Brain pericyte (primary cell): ENCODE data around the gene MYL12B.

ENCODE experiments used
- DNase-seq: peaks from one replicate; pipeline ENCODE4 v3.0.0-alpha.2; 2012; ENCODE audit warnings: low read depth, low spot score

The MYL12B gene

DNA sequence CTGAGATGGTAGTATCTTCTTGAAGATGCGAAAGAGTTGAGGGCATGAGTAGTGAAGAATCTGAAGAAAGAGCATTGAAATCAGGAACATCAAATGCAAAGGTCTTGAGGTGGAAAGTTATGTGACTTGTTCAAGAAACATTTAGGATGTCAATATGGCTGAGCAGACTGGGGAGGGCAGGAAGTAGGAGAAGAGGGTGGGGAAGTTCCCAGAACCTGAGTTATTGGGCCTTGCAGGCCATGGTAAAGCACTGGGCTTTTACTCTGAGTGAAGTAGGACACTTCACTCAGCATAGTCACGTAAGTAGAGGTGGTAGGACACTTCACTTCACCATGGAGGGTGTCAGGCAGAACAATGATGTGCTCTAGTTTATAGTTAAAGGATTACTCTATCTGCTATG is 26.1 kb upstream of the MYL12B start:
- DNase-seq: no peak

DNA sequence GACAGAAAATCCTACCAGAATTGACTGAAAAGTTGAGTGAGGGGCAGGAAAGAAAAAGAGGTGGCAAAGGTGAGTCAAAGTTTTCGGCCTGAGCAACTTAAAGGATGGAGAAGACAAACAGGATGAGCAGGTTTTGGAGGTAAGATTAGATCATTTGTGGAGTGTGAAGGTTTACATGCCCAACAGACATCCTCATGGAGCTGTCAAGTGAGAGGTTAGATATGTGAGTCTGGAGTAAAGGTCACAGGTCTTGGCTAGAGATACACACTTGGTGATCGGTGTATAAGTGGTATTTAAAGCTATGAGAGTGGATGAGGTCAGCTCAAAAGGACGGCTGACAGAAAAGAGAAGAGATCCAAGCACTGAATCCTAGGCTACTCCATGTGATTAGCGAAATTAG is 25.5 kb upstream of the MYL12B start:
- DNase-seq: no peak

DNA sequence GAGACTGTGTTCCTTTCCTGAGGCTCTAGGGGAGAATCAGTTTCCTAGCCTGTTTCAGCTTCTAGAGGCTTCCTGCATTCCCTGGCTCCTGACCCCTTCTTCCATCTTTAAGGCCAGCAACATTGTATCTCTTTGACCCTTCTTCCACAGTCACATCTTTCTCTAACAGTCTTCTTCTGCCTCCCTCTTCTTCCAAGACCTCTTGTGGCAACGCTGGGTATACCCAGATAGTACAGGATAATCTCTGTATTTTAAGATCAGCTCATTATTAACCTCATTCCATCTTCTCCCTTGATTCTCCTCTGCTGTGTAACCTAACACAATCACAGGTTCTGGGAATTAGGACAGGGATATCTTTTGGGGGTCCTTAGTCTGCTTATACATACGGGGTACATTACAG is 23.2 kb upstream of the MYL12B start:
- no peak for DNase-seq

DNA sequence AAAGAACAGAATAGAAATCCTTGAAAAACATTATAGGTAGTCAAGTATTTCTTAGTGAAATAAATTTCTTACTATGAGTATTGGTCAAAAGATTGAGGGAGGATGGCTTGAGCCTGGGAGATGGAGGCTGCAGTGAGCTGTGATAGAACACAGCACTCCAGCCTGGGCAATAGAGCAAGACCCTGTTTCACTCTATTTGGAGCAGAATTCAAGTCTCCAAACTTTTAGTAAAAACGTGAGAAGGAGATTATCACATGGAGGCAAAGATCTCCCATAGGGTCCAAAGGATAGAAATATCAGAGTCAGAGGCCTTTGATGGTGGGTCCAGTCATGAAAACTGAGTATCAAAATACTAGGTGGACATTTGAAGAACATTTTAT is 16.8 kb upstream of the MYL12B start:
- DNase-seq: no peak

DNA sequence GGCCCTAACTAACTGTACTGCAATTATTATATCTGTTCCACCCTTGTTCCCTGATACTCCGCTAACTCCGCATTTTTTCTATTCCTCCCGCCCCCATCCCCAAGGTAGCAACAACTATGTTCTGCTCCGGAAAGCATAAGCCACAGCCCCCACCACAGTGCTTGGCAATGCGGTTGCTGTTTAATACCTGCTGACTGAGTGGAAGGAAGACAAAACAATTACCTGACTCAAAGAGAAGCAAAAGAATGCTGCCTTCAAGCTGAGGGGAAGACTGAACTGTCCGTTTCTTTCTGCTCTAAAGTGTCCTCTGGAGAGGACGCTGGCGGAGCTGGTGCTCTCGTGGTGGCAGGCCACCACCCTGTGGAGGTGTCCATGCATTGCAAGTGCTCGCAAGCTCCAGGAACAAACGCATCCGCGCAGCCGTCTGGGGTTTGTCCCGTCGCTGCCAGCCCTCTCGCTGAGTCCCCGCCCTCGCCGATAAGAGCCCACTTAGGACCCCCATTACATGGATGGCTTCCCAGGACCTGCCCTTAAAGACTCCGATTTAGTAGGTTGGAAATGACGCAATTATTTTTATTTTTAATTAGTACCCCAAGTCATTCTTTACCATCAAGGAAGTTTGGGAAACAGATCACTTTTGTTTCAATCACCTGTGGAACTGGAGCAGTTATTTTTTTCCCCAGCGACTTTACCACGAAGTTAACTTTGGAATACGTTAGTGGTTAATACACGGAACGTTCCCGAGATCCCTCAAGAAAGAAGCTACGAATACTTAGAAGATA is 15.9 kb upstream of the MYL12B start:
- peak; percentile 54 for DNase-seq

DNA sequence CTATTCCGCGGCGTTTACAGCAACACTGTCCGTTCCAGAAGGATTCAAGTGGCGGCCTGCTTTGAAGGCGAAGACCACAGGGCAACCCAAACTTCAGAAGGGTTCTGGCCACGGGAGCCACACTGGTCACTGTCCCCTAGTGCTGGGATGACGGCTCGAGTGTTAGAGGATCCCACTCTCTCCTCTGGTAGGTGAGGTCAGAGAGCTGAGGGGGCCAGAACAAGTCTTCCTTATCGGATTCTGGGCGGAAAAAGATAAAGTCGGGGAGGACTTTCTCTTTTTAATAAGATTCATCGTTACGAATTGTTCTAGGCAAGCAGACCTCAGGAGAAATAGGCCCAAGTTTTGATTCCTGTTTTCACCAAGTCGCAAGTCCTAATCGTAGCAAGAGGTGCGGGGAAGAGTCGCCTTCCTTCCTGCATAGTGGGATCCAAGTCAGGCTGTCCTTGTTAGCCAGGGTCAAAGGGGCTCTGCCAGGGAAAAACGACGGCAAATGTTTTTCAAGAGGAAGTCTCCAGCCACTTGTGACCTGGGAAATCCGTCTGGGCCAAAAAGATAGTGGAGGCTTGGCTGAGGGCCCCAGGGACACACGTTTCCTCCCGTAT is 15.2 kb upstream of the MYL12B start:
- no peak for DNase-seq

DNA sequence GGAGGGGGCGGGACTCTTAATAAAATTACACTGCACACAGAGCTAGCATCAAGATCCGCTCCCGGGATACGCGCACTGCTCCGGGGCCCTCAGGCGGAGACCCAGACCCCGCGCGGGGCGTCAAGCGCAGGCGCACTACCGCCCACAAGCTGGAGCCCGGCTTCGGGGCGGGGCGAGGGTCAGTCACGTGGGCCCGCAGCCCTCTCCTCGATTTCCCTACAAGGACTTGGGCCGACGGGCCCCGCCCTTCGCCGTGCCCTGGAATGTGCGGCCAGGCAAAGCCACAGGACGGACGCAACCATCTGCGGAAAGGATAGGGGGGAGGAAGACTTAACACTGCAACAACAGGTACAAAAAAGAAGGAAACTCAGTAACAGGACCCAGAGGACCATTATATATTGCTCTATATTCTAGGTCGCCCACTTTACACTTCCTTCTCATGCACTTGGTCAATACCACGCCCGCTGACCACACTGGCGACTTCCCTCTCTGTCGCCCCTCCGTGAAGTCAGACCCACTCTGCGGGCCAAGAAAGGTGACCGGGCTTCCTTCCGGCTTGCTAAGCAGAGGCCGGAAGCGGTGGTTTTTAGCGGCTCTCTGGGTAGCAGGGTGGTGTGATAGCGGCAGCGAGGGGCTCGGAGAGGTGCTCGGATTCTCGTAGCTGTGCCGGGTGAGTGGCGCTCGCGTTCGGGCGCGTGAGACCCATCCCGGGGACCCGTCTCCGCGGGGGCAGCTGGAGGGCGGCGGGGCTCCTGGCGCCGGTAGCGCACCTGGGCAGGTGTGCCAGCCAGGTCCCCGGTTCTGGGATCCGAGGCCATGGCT is 14.5 kb upstream of the MYL12B start, which contains the start of gene MYL12A:
TSS of gene MYL12A (plus strand) at position 562 of the 822 bp plus-strand sequence. CDS start 5,447 bp downstream, outside the sequence.
- DNase-seq: peak; percentile 98

DNA sequence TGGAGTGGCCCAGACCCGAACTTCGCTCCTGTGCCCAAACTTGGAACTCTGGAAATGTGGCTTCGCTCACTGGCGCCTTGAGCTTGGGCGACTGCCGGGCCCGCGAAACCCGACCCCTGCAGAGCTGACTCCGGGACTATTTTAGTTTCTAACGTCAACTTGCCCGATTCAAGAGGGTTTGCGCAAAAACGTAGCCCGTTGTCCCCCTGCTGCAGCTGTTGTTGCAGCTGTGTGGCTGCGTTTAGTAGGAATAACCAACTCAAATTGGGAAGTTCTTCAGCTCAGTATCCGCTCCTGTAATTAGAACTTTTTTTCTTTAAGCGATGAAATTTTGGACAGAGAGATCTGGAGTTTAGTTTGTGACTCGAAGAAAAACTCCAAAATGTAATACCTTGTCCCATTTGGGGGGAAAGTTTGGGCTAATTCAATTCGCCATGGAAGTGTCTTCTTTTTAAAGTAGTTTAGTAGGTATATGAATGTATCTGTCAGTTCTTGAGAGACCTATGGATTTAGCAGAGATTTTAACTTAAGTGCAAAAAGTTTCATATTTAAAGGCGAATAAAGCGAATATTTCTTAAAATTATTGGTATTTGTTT is 13.8 kb upstream of the MYL12B start:
- no peak for DNase-seq

DNA sequence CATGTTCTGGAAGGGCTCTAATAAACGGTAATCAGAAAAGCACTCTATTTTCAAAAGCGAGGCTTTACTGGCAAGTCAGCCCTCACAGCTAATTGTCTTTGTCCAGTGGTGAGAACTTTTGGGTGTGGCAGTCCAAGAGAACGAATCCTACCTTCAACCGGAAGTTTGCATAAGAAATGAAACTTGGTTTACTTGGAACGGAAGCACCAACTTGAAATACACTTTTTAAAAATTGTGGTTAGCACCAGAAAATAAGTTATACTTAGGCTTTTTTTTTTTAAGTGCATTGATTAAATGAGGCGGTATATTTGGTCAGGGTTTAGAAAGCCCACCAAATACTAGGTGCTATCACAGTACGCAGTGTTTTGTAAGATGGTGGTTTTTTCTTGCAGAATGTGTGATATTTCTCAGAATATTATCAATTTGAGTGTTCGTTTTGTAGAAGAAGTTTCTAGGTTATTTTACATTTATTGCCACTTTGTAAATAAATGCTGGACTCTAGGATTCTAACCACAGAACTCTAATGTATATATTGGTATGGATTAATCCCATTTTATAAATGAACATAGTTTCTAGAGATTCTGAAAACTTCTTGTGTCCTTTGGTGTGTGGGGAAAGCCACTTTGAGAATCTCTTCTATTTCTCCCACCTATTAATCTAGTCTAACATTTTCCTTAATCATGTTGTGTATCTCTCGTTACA is 13.1 kb upstream of the MYL12B start:
- DNase-seq: no peak

DNA sequence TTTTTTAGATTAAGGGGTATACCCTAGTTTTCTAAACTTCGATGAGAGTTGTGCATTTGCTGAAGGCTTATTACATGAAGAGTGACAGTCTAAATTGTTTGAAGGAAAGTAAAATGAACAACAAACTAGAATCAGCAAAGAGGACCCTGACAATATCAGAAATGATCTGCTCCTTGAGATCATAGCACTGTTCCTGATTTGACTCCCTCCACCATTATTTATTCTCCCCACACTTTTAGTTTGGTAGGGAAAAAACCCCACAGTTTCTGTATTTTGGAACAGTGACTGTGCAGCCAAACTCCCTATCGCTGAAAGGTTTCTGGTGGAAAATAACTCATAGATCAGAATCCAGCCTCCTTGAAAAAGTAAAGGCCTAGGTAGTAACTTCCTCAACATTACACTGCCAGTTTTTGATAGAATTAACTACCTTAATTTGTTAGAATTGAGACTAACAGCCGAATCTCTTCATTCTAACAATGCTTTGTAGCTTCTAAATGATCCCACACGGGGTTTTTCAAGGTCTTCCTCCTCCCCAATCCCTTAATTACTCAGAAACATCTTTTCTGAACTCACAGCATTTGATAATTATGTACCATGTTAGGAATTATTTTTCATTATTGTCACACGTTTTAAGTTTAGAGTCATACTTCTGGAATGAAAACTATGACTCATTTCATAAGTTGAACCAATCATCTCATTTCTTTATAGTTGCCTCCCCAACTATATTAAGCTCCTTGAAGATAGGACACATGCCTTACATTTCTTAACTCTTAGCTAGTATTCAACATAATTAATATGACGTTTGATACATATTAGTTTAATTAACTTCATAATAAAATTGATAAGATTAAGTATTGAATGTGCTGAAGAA is 11.5 kb upstream of the MYL12B start:
- no peak for DNase-seq

DNA sequence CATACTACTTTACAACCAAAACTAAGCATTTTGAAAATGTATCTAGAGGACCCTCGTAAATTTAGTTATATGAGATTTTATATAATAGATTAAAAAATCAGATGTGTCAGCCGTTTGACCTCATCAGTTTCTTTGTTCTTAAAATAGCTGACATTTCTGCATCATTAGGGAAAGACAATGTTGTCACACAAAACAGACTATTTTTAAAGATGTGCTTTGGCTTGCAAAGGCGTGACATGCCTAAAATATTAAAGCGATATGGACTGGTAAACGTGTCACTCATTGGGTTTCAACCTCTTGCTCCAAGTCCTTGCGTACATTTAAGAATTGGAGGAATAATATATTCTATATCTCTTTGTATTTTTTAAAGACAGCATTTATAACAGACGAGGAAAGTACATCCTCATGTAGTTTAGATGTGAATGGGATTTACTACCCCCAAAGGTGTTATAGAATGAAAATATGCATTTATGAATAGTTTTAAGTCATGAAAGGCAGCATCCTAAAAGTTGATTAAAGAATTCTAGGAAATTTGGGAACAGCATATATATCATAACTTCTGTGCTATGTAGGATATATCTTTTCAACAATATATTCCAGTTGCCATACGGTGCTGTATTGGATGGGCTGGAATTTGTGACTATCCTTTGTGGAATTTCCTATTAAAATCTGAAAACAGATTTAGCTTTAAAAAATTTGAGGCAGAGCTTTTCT is 10.5 kb upstream of the MYL12B start:
- DNase-seq: no peak

DNA sequence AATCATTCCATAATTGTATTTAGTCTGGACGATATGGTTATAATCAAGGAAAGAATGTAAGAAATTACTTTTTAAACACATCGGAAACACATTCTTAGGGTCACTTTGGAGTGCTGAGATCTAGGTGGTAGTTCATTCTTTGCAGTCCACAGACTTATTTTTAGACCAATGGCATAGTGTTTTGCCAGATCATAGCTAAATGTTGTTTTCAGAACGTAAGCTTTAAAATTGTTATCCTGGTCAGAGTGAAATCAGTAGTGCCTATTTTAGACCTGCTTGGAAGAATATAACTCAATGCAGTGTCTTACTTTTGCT is 10.0 kb upstream of the MYL12B start:
- DNase-seq: no peak

DNA sequence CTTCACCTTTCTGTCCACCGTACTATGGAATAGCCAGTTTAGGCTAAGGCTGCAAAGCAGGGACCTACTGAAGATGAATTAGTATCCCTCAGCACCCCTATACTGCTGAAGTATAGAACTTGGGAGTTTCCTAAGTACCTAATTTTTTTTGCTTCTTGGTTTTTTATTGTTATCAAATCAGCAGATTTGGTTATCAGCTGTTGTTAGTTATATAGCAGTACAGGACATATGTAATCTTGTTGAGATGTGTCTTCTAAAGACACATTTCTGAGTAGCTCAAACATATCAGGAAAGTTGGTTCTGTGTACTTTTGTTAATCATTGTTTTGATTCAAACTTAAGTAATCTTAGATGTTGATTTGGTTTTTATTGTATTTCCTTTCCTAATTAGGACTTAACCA is 9.1 kb upstream of the MYL12B start:
- no peak for DNase-seq

DNA sequence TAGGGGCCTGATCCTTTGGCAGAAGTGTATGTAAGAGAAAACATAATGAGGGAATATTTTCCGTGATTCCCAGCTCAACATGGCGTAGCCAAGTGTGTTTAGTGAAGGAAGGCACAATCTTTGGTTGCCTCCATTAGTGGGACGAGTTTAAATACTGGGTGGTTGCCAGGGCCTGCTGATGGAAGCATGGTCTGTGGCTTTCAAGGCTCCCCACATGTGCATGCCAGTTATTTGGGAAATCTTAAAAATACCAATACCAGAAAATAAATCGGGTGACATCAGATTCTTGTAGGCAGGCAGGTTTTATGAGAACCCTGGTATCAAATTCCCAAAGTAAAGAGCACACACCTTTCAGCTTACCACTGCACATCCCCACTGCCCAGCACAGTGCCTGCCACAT is 7.2 kb upstream of the MYL12B start:
- no peak for DNase-seq

DNA sequence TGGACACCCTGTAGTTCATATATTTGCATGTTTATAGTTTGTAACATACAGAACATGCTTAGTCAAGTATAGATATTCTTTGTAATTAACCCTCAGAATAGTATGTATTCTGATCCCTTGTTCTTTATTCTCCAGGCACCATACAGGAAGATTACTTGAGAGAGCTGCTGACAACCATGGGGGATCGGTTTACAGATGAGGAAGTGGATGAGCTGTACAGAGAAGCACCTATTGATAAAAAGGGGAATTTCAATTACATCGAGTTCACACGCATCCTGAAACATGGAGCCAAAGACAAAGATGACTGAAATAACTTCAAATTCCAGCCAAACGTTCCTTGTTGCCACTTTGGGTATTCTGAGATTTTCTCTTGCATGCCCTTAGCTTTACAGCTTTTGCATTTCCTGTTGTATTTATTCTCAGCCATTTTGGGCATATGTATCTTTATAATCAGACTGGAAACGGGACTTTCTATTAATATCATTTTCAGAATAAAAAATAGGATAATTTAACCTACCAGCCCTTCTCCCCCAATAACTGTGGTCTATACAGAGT is 6.2 kb upstream of the MYL12B start:
- no peak for DNase-seq

DNA sequence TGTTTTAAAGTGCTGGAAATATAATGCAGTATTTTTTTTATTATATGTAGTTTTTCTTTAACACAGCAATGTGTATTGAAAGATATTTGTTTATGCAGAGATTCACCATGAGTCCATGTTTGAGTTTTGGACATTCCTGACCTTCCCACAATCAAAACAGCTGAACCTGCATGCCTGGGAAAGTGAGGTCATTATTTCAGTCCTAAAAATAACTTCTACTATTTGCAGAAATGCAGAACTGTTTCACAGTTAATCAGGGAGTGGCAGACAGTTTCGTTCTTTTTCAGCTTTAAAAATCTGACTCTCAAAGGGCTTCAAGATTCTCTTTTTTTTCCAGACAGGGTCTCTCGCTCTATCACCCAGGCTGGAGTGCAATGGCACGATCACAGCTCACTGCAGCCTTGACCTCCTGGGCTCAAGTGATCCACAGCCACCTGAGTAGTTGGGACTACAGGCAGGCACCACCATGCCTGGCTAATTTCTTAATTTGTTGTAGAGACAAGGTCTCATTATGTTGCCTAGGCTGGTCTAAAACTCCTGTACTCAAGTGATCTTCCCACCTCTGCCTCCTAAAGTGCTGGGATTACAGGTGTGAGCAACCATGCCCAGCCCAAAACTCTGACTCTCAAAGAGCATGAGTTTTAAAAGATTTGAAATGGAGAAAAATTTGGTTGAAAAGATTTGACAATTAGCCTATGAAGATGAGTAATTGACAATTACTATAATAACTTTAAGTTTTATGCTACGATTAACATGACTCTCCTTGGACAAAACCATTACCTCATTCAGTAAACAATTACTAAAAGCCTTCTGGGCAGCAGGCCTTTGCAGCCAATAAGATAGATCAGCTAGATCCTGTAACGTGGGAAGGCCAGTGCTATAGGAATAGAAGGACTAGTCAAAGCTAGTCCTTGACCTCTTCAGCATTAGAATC is 5.0 kb upstream of the MYL12B start:
- no peak for DNase-seq

DNA sequence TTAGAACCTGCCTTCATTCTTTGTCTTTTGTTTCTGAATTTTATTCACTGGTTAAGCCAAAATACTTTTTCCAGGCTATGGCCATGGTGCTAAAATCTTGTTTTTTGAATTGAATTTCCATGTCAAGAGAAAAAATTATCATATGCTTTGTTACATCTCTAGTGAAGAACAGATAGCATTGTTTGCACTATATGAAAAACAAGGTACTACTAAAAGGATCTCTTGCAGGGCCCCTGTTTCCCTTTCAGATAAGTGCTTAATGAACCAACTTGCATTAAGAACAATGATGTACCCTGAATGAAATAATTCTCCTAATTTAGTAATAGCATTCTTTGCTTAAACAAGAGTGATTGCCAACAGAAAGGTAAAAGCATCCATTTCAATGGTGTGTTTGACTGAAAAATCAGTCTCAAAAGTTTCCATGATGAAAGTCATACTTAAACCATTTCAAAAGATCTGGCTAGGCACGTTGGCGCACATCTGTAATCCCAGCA is 4.3 kb upstream of the MYL12B start:
- DNase-seq: no peak

DNA sequence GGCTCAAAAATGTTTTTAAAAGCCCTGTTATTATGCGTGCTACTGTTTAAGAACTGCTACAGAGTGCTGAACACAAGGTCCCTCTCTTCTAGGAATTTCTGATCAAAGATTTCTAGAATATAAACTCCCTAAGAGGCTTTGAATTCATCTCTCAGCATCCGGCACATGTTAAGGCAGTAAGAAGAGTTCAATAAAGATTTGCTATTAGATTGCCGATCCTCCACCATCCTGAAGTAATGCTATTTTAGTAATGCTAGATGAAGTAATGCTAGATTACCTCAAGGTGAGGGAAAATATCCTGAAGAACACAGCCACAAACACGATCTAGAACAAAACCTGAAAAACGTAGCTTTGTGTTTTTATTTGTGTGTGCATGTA is 949 bp upstream of the MYL12B start:
- no peak for DNase-seq
